ENCODE results near the gene TMEM259. TPM values are rescaled to one million over a fixed set of nuclear protein-coding genes. Genes with fewer than 3 reads are reported as not detected.

TMEM259 gene
- total and polyA plus RNA-seq, 2 experiments from 2014 or later: 82.8 to 196 TPM

- peaks cover 19% of the 10 kb centered on the region for H3K27me3 ChIP-seq (ENCODE audit: insufficient read depth)
Measured at GRCh38 chr19:1067341-1067957, 46.5 kb upstream of the TMEM259 start.

More at GRCh38 chr19:1067341-1067957, 46.5 kb upstream of the TMEM259 start:
- no peaks in the 10 kb centered on the region for H3K36me3 ChIP-seq (ENCODE audit: insufficient read depth)
- peak overlapping the region; percentile 85 for H3K4me2 ChIP-seq
- peaks cover 25% of the 10 kb centered on the region for H3K4me1 Mint-ChIP-seq
- peaks cover 8% of the 10 kb centered on the region; the same call in 1 of the 2 replicates for H3K4me1 ChIP-seq (ENCODE audit: insufficient read depth)
- H3K27ac Mint-ChIP-seq: no peak overlapping the region
- H3F3A ChIP-seq (replicated peaks; ENCODE audit: low read depth): peaks cover 26% of the 10 kb centered on the region
- peaks cover 5% of the 10 kb centered on the region; the same call in 1 of the 3 replicates for H3K36me3 Mint-ChIP-seq (ENCODE audit: low read depth)
- DNase-seq (ENCODE audit: low spot score) (no peak), ATAC-seq (no peak)
- H3K9me3 Mint-ChIP-seq: peaks cover 5% of the 10 kb centered on the region; the same call in 2 of the 3 replicates
- peaks cover 30% of the 10 kb centered on the region for H3K27me3 Mint-ChIP-seq (ENCODE audit: insufficient read depth, low read depth, poor library complexity)
- H3K4me3 Mint-ChIP-seq: peak overlapping the region; percentile 64
- TF ChIP-seq CREB1 (CRISPR knock-in tag; IDR thresholded peaks at IDR 0.05; ENCODE audit: low read depth): no peak
- TF ChIP-seq, protein P1, sequence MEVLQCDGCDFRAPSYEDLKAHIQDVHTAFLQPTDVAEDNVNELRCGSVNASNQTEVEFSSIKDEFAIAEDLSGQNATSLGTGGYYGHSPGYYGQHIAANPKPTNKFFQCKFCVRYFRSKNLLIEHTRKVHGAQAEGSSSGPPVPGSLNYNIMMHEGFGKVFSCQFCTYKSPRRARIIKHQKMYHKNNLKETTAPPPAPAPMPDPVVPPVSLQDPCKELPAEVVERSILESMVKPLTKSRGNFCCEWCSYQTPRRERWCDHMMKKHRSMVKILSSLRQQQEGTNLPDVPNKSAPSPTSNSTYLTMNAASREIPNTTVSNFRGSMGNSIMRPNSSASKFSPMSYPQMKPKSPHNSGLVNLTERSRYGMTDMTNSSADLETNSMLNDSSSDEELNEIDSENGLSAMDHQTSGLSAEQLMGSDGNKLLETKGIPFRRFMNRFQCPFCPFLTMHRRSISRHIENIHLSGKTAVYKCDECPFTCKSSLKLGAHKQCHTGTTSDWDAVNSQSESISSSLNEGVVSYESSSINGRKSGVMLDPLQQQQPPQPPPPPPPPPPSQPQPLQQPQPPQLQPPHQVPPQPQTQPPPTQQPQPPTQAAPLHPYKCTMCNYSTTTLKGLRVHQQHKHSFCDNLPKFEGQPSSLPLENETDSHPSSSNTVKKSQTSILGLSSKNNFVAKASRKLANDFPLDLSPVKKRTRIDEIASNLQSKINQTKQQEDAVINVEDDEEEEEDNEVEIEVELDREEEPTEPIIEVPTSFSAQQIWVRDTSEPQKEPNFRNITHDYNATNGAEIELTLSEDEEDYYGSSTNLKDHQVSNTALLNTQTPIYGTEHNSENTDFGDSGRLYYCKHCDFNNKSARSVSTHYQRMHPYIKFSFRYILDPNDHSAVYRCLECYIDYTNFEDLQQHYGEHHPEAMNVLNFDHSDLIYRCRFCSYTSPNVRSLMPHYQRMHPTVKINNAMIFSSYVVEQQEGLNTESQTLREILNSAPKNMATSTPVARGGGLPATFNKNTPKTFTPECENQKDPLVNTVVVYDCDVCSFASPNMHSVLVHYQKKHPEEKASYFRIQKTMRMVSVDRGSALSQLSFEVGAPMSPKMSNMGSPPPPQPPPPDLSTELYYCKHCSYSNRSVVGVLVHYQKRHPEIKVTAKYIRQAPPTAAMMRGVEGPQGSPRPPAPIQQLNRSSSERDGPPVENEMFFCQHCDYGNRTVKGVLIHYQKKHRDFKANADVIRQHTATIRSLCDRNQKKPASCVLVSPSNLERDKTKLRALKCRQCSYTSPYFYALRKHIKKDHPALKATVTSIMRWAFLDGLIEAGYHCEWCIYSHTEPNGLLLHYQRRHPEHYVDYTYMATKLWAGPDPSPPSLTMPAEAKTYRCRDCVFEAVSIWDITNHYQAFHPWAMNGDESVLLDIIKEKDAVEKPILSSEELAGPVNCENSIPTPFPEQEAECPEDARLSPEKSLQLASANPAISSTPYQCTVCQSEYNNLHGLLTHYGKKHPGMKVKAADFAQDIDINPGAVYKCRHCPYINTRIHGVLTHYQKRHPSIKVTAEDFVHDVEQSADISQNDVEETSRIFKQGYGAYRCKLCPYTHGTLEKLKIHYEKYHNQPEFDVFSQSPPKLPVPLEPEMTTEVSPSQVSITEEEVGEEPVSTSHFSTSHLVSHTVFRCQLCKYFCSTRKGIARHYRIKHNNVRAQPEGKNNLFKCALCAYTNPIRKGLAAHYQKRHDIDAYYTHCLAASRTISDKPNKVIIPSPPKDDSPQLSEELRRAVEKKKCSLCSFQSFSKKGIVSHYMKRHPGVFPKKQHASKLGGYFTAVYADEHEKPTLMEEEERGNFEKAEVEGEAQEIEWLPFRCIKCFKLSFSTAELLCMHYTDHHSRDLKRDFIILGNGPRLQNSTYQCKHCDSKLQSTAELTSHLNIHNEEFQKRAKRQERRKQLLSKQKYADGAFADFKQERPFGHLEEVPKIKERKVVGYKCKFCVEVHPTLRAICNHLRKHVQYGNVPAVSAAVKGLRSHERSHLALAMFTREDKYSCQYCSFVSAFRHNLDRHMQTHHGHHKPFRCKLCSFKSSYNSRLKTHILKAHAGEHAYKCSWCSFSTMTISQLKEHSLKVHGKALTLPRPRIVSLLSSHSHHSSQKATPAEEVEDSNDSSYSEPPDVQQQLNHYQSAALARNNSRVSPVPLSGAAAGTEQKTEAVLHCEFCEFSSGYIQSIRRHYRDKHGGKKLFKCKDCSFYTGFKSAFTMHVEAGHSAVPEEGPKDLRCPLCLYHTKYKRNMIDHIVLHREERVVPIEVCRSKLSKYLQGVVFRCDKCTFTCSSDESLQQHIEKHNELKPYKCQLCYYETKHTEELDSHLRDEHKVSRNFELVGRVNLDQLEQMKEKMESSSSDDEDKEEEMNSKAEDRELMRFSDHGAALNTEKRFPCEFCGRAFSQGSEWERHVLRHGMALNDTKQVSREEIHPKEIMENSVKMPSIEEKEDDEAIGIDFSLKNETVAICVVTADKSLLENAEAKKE (CRISPR knock-in tag; IDR thresholded peaks at IDR 0.05): no peak
- 0 out of 2 replicates have a peak, but pooled peaks cover 3% of the 10 kb centered on the region for H4K20me1 ChIP-seq (replicated peaks; ENCODE audit: insufficient read depth)
- H3K27ac ChIP-seq (ENCODE audit: low read depth): no peak overlapping the region
- 0 out of 2 replicates have a peak, but pooled peaks cover 4% of the 10 kb centered on the region for H3K79me2 ChIP-seq (replicated peaks; ENCODE audit: insufficient read depth)
- H3K9me2 ChIP-seq (ENCODE audit: insufficient read depth): no peaks in the 10 kb centered on the region
- peak overlapping the region; percentile 64 for H3K4me3 ChIP-seq
- peak overlapping the region; percentile 59; the same call in 1 of the 2 replicates for H2AFZ ChIP-seq

Data from GM23338 (cell line).